ENCODE data around the gene DENND5A.
A peak's percentile ranks its signal among the peaks of the same experiment; 100 is the strongest.
"Not testable (repeated sequence)": the region's sequence is repeated elsewhere in the genome, so short reads cannot be mapped to it uniquely, and the experiment has no call there.

Gene DENND5A

GRCh38 chr11:9263840-9264315 is 1.3 kb downstream of the DENND5A start:
- Histone ChIP-seq H3K4me3 (ENCODE audit: low read depth, low read length) (peak overlapping the region; percentile 73), H3K36me3 (ENCODE audit: control insufficient read depth, insufficient read depth, low read length) (no peaks in the 10 kb centered on the region), H3K27ac (ENCODE audit: low read depth, low read length) (no peak overlapping the region), H3K9ac (ENCODE audit: low read length) (peak overlapping the region; percentile 92), H3K9me3 (ENCODE audit: control insufficient read depth, insufficient read depth, low read depth, low read length) (no peaks in the 10 kb centered on the region), H3K4me1 (ENCODE audit: control insufficient read depth, insufficient read depth, low read length) (peaks cover 24% of the 10 kb centered on the region), H3K27me3 (ENCODE audit: control insufficient read depth, insufficient read depth, low read length) (no peaks in the 10 kb centered on the region)

- H3K36me3 ChIP-seq (ENCODE audit: control insufficient read depth, insufficient read depth, low read length); H3K9ac ChIP-seq (ENCODE audit: low read length); H3K9me3 ChIP-seq (ENCODE audit: control insufficient read depth, insufficient read depth, low read depth, low read length); H3K4me3 ChIP-seq (ENCODE audit: low read depth, low read length); H3K4me1 ChIP-seq (ENCODE audit: control insufficient read depth, insufficient read depth, low read length); H3K27me3 ChIP-seq (ENCODE audit: control insufficient read depth, insufficient read depth, low read length); H3K27ac ChIP-seq (ENCODE audit: low read depth, low read length): not testable (repeated sequence)
Observed at GRCh38 chr11:9260838-9261146, 4.4 kb downstream of the DENND5A start.

- no peaks in the 10 kb centered on the region for H3K9me3 ChIP-seq (ENCODE audit: control insufficient read depth, insufficient read depth, low read depth, low read length)
- no peak overlapping the region for H3K4me3 ChIP-seq (ENCODE audit: low read depth, low read length)
- no peak overlapping the region for H3K9ac ChIP-seq (ENCODE audit: low read length)
- H3K36me3 ChIP-seq (ENCODE audit: control insufficient read depth, insufficient read depth, low read length), result peaks cover 8% of the 10 kb centered on the region; the same call in 1 of the 2 replicates
- H3K27ac ChIP-seq (ENCODE audit: low read depth, low read length), result no peak overlapping the region
- peaks cover 6% of the 10 kb centered on the region; the same call in 1 of the 2 replicates for H3K4me1 ChIP-seq (ENCODE audit: control insufficient read depth, insufficient read depth, low read length)
- no peaks in the 10 kb centered on the region for H3K27me3 ChIP-seq (ENCODE audit: control insufficient read depth, insufficient read depth, low read length)
Observed at GRCh38 chr11:9259981-9260837, 4.9 kb downstream of the DENND5A start.

- H3K4me1 ChIP-seq (ENCODE audit: control insufficient read depth, insufficient read depth, low read length); H3K9ac ChIP-seq (ENCODE audit: low read length); H3K27ac ChIP-seq (ENCODE audit: low read depth, low read length); H3K9me3 ChIP-seq (ENCODE audit: control insufficient read depth, insufficient read depth, low read depth, low read length); H3K27me3 ChIP-seq (ENCODE audit: control insufficient read depth, insufficient read depth, low read length); H3K36me3 ChIP-seq (ENCODE audit: control insufficient read depth, insufficient read depth, low read length); H3K4me3 ChIP-seq (ENCODE audit: low read depth, low read length): not testable (repeated sequence)
Observed at GRCh38 chr11:9258279-9258678, 6.9 kb downstream of the DENND5A start.

GRCh38 chr11:9254416-9254815 is 10.7 kb downstream of the DENND5A start:
- H3K9ac ChIP-seq (ENCODE audit: low read length), result no peak overlapping the region
- H3K36me3 ChIP-seq (ENCODE audit: control insufficient read depth, insufficient read depth, low read length), result peaks cover 8% of the 10 kb centered on the region; the same call in 1 of the 2 replicates
- H3K9me3 ChIP-seq (ENCODE audit: control insufficient read depth, insufficient read depth, low read depth, low read length), result no peaks in the 10 kb centered on the region
- H3K4me3 ChIP-seq (ENCODE audit: low read depth, low read length), result no peak overlapping the region
- H3K4me1 ChIP-seq (ENCODE audit: control insufficient read depth, insufficient read depth, low read length), result no peaks in the 10 kb centered on the region
- no peak overlapping the region for H3K27ac ChIP-seq (ENCODE audit: low read depth, low read length)
- H3K27me3 ChIP-seq (ENCODE audit: control insufficient read depth, insufficient read depth, low read length), result no peaks in the 10 kb centered on the region

- H3K4me3 ChIP-seq (ENCODE audit: low read depth, low read length), result no peak overlapping the region
- no peak overlapping the region for H3K9ac ChIP-seq (ENCODE audit: low read length)
- H3K27me3 ChIP-seq (ENCODE audit: control insufficient read depth, insufficient read depth, low read length), result no peaks in the 10 kb centered on the region
- no peaks in the 10 kb centered on the region for H3K4me1 ChIP-seq (ENCODE audit: control insufficient read depth, insufficient read depth, low read length)
- H3K27ac ChIP-seq (ENCODE audit: low read depth, low read length), result no peak overlapping the region
- no peaks in the 10 kb centered on the region for H3K9me3 ChIP-seq (ENCODE audit: control insufficient read depth, insufficient read depth, low read depth, low read length)
- peaks cover 8% of the 10 kb centered on the region; the same call in 1 of the 2 replicates for H3K36me3 ChIP-seq (ENCODE audit: control insufficient read depth, insufficient read depth, low read length)
Observed at GRCh38 chr11:9253086-9253485, 12.1 kb downstream of the DENND5A start.

GRCh38 chr11:9251311-9251710 is 13.8 kb downstream of the DENND5A start:
- H3K4me1 ChIP-seq (ENCODE audit: control insufficient read depth, insufficient read depth, low read length), result no peaks in the 10 kb centered on the region
- H3K4me3 ChIP-seq (ENCODE audit: low read depth, low read length), result no peak overlapping the region
- H3K27me3 ChIP-seq (ENCODE audit: control insufficient read depth, insufficient read depth, low read length), result no peaks in the 10 kb centered on the region
- H3K27ac ChIP-seq (ENCODE audit: low read depth, low read length), result no peak overlapping the region
- H3K9ac ChIP-seq (ENCODE audit: low read length), result no peak overlapping the region
- H3K36me3 ChIP-seq (ENCODE audit: control insufficient read depth, insufficient read depth, low read length), result peaks cover 6% of the 10 kb centered on the region; the same call in 1 of the 2 replicates
- H3K9me3 ChIP-seq (ENCODE audit: control insufficient read depth, insufficient read depth, low read depth, low read length), result no peaks in the 10 kb centered on the region

GRCh38 chr11:9250139-9250582 is 15.0 kb downstream of the DENND5A start:
- H3K27ac ChIP-seq (ENCODE audit: low read depth, low read length), result no peak overlapping the region
- no peaks in the 10 kb centered on the region for H3K9me3 ChIP-seq (ENCODE audit: control insufficient read depth, insufficient read depth, low read depth, low read length)
- peaks cover 3% of the 10 kb centered on the region; the same call in 1 of the 2 replicates for H3K36me3 ChIP-seq (ENCODE audit: control insufficient read depth, insufficient read depth, low read length)
- no peak overlapping the region for H3K4me3 ChIP-seq (ENCODE audit: low read depth, low read length)
- H3K9ac ChIP-seq (ENCODE audit: low read length), result no peak overlapping the region
- no peaks in the 10 kb centered on the region for H3K4me1 ChIP-seq (ENCODE audit: control insufficient read depth, insufficient read depth, low read length)
- H3K27me3 ChIP-seq (ENCODE audit: control insufficient read depth, insufficient read depth, low read length), result no peaks in the 10 kb centered on the region

GRCh38 chr11:9249252-9249651 is 15.9 kb downstream of the DENND5A start:
- Histone ChIP-seq H3K27ac (ENCODE audit: low read depth, low read length) (no peak overlapping the region), H3K36me3 (ENCODE audit: control insufficient read depth, insufficient read depth, low read length) (peaks cover 3% of the 10 kb centered on the region; the same call in 1 of the 2 replicates), H3K9me3 (ENCODE audit: control insufficient read depth, insufficient read depth, low read depth, low read length) (no peaks in the 10 kb centered on the region), H3K4me1 (ENCODE audit: control insufficient read depth, insufficient read depth, low read length) (no peaks in the 10 kb centered on the region), H3K27me3 (ENCODE audit: control insufficient read depth, insufficient read depth, low read length) (no peaks in the 10 kb centered on the region), H3K4me3 (ENCODE audit: low read depth, low read length) (no peak overlapping the region), H3K9ac (ENCODE audit: low read length) (no peak overlapping the region)

- no peaks in the 10 kb centered on the region for H3K4me1 ChIP-seq (ENCODE audit: control insufficient read depth, insufficient read depth, low read length)
- H3K9me3 ChIP-seq (ENCODE audit: control insufficient read depth, insufficient read depth, low read depth, low read length), result no peaks in the 10 kb centered on the region
- H3K27me3 ChIP-seq (ENCODE audit: control insufficient read depth, insufficient read depth, low read length), result no peaks in the 10 kb centered on the region
- no peak overlapping the region for H3K4me3 ChIP-seq (ENCODE audit: low read depth, low read length)
- H3K9ac ChIP-seq (ENCODE audit: low read length), result no peak overlapping the region
- no peak overlapping the region for H3K27ac ChIP-seq (ENCODE audit: low read depth, low read length)
- peaks cover 3% of the 10 kb centered on the region; the same call in 1 of the 2 replicates for H3K36me3 ChIP-seq (ENCODE audit: control insufficient read depth, insufficient read depth, low read length)
Observed at GRCh38 chr11:9247863-9248262, 17.3 kb downstream of the DENND5A start.

- not testable (repeated sequence) for H3K36me3 ChIP-seq (ENCODE audit: control insufficient read depth, insufficient read depth, low read length); H3K27me3 ChIP-seq (ENCODE audit: control insufficient read depth, insufficient read depth, low read length); H3K9ac ChIP-seq (ENCODE audit: low read length); H3K27ac ChIP-seq (ENCODE audit: low read depth, low read length); H3K4me3 ChIP-seq (ENCODE audit: low read depth, low read length)
- Histone ChIP-seq H3K9me3 (ENCODE audit: control insufficient read depth, insufficient read depth, low read depth, low read length) (peaks cover 20% of the 10 kb centered on the region), H3K4me1 (ENCODE audit: control insufficient read depth, insufficient read depth, low read length) (peaks cover 14% of the 10 kb centered on the region)
Observed at GRCh38 chr11:9236242-9236641, 28.9 kb downstream of the DENND5A start.

Data from HUES6 (cell line).